Thyroid gland (tissue), 4 donors: ENCODE data around the gene AP3B1.

Experiments
- POLR2A ChIP-seq, 2 donors: fragments of 450-650 bp; IDR thresholded peaks; one replicate each; pipeline ENCODE4 v1.6.1; 2017; ENCODE audit warnings: antibody characterized with exemption in 2 of 2, mild to moderate bottlenecking in 2 of 2, moderate library complexity in 1 of 2
- TF ChIP-seq, protein P1 (sequence below), 6 experiments: fragments of 200-600 bp in 3 of 6; fragments of 450-650 bp in 3 of 6; sonication (generic) in 3 of 6; IDR thresholded peaks; one replicate each; pipeline ENCODE4 v1.5.1; 2016 to 2019; ENCODE audit warnings: antibody characterized with exemption in 6 of 6, mild to moderate bottlenecking in 2 of 6, inconsistent platforms in 1 of 6, moderate library complexity in 1 of 6

DNA sequence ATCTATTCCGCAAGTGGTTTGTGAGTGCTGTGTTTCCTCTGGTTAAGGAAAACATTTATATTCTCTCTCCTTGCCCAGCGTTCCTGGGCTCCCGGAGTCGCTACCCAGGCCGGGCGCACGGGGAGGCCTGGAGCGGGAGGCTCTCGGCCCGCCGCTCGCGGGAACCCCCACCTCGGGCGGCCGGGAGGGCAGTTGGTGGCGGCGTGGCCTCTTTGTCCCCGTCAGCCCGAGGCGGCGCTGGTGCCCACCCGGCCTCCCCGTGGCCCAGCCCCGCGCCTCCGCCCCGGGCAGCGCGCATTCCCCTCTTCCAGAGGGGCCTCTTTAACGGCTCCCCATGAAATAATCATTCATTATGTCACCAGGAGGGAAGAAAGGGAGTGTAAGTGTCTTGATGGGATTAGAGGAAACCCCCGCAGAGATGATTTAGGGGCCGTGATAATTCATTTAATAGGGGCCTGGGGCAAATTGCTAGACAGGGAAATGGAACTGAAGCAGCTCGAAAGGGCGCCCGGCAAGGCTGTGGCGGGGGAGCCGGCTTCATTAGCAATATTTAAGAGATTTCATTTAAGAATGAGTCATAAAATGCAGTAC lies 336.5 kb downstream of the AP3B1 start:
- TF ChIP-seq, protein P1, sequence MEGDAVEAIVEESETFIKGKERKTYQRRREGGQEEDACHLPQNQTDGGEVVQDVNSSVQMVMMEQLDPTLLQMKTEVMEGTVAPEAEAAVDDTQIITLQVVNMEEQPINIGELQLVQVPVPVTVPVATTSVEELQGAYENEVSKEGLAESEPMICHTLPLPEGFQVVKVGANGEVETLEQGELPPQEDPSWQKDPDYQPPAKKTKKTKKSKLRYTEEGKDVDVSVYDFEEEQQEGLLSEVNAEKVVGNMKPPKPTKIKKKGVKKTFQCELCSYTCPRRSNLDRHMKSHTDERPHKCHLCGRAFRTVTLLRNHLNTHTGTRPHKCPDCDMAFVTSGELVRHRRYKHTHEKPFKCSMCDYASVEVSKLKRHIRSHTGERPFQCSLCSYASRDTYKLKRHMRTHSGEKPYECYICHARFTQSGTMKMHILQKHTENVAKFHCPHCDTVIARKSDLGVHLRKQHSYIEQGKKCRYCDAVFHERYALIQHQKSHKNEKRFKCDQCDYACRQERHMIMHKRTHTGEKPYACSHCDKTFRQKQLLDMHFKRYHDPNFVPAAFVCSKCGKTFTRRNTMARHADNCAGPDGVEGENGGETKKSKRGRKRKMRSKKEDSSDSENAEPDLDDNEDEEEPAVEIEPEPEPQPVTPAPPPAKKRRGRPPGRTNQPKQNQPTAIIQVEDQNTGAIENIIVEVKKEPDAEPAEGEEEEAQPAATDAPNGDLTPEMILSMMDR (IDR thresholded peaks at IDR 0.05) = no peak
- TF ChIP-seq POLR2A (IDR thresholded peaks at IDR 0.05) = no peak
